Retina (tissue), 1 donor: ENCODE results near the gene EWSR1.

Experiments used
- DNase-seq: peaks from one replicate; pipeline ENCODE4 v3.0.0-alpha.2; 2016

Gene EWSR1

GRCh38 chr22:29320546-29320945 is 52.5 kb downstream of the EWSR1 start:
- no peak for DNase-seq

GRCh38 chr22:29323641-29324040 is 55.6 kb downstream of the EWSR1 start:
- no peak for DNase-seq

- DNase-seq = no peak
Observed at GRCh38 chr22:29325356-29325755, 57.3 kb downstream of the EWSR1 start.

- no peak for DNase-seq
Observed at GRCh38 chr22:29325785-29326315, 57.8 kb downstream of the EWSR1 start.

GRCh38 chr22:29326481-29326880 is 58.4 kb downstream of the EWSR1 start:
- DNase-seq = no peak

GRCh38 chr22:29327089-29327764 is 59.2 kb downstream of the EWSR1 start:
- no peak for DNase-seq

GRCh38 chr22:29328055-29328454 is 60.0 kb downstream of the EWSR1 start:
- no peak for DNase-seq

- DNase-seq = no peak
Observed at GRCh38 chr22:29328566-29329500, 60.8 kb downstream of the EWSR1 start.

GRCh38 chr22:29329581-29329980 is 61.5 kb downstream of the EWSR1 start:
- DNase-seq = no peak

- no peak for DNase-seq
Observed at GRCh38 chr22:29330291-29330690, 62.2 kb downstream of the EWSR1 start.

GRCh38 chr22:29330753-29331152 is 62.7 kb downstream of the EWSR1 start:
- no peak for DNase-seq

GRCh38 chr22:29331213-29331612 is 63.1 kb downstream of the EWSR1 start:
- DNase-seq = no peak

- no peak for DNase-seq
Observed at GRCh38 chr22:29331658-29332300, 63.7 kb downstream of the EWSR1 start.

- DNase-seq = no peak
Observed at GRCh38 chr22:29332886-29333496, 64.9 kb downstream of the EWSR1 start.

GRCh38 chr22:29334148-29334547 is 66.1 kb downstream of the EWSR1 start:
- DNase-seq = no peak

- DNase-seq = no peak
Observed at GRCh38 chr22:29334696-29335344, 66.8 kb downstream of the EWSR1 start.

- DNase-seq = no peak
Observed at GRCh38 chr22:29335656-29336055, 67.6 kb downstream of the EWSR1 start.

- DNase-seq = no peak
Observed at GRCh38 chr22:29336751-29337490, 68.9 kb downstream of the EWSR1 start.

GRCh38 chr22:29337631-29338284 is 69.7 kb downstream of the EWSR1 start:
- DNase-seq = no peak

- no peak for DNase-seq
Observed at GRCh38 chr22:29338398-29338797, 70.3 kb downstream of the EWSR1 start.
